NCI-H2227 (cell line): ENCODE measurements around the gene SYAP1.
A peak's percentile ranks its signal among the peaks of the same experiment; 100 is the strongest.
"Not testable (repeated sequence)": the region's sequence is repeated elsewhere in the genome, so short reads cannot be mapped to it uniquely, and the experiment has no call there.

ENCODE experiments used
- DNase-seq: peaks from one replicate; lab custom pipeline; 2025; ENCODE audit not compliant: unreplicated experiment; lab: John Stamatoyannopoulos, UW

The SYAP1 gene

DNA sequence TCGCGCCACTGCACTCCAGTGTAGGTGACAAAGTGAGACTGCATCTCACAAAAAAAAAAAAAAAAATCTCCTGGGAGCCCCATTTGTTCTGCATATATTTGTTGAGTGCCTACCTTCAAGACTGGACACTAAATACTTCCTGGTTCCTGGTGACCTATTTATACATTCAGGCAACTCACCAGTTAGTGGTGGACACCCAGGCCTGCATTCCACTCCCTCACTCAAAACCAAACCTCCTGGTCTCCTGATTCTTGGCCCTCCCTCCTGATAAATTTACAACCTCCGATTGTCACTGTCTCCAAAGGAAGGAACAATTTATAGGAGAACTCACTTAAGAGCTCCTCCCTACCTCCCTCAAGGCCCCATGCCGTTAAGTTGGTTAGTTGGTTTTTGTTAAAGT lies 3.1 kb downstream of the SYAP1 start:
- DNase-seq = no peak

DNA sequence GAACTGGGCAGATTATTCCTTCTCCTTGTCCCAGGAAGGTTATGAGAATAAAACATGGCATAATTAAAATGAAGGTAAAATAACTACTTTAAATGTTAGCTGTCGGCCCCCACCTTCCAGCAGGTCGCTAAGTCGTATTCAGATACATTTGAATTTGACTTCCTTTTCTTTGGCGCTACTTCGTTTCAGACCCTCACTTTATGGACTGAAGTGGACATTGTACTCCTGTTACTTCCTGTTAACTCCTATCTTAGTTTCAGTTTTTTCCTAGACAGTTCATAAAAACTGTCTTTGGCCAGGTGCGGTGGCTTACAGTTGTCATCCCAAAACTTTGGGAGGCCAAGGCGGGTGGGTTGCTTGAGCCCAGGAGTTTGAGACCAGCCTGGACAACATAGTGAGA lies 5.7 kb downstream of the SYAP1 start:
- DNase-seq = no peak

DNA sequence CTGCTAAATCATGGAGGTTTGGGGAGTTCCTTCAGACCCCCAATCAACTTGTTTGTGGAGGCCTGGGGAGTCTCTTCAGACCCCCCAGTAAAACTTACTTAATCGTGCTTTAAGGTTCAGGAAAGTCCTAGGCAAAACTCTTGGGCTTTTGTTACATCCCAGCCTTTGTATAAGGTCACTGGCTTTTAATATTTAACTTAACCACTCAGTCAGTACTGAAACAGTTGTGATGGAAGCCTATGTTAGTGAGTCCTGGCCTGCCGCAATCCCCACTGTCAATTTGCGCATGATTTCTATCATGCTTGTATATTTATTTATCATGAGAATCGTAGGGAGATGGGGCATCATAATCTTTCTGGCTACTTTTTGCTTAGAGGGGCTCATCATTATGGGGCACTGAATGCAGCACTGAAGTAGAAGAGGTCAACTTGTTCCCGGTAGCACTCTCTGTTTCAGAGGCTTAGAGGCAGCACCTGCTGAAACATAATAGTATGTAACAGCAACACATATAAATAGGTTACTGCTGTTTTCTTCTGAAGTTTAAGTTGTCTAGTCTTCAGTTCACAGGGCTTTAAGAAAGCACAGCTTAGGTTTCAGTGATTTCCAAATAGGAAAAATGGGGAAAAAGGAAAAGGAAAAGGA lies 7.1 kb downstream of the SYAP1 start:
- not testable (repeated sequence) for DNase-seq

DNA sequence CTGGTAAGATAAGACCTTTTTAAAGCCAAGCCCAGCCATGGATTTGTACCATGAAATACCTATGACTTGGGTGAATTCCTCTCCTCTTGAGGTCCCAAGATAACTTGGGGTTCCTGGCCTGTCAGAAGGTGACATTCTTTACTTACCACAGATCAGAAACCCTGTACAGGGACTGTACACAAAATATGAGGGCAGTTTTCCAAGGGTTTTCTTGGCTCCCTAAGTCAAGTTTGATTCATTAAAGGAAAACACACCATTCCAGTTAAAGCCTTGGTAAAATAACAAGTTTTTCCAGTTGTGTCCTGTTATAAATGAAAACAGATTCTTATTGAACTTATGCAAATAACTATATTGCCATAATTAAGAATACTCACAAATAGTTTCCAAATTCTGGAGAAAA lies 8.2 kb downstream of the SYAP1 start:
- no peak for DNase-seq

DNA sequence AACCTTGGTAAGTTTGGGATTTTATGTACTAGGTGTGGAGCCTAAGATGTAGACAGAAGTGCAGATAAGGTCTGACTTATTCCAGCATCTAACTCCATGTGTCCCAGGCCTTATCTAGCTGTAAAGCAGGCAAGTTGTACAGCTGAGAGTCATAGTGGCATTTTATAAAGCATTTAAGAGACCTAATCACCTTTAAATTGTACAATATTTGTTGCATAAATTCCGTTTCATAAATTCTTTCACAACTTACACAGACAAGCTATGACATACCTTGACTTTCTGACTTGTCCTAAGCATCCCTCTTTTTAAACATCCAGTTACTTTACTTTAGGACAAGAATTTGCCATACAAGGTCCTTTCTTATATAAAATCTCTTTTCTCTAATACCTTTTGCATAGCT lies 11.0 kb downstream of the SYAP1 start:
- DNase-seq = no peak

DNA sequence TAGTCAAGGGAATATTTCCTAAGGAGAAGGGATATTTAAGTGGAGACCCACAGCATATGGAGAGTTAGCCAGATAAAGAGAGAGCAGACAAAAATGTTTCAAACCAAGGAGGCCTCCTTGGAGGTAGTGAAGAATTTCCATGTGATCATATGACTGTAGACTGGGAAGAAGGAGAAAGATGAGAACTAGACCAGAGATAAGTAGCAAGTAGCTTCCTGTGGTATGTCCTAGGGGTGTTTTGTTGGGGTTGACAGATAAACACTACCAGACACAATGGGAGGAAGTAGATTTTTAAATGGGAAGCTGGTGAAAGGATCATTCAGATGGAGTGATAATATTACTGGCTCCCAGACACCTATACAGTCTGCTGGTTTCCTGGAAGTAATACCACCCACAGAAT lies 13.6 kb downstream of the SYAP1 start:
- no peak for DNase-seq

DNA sequence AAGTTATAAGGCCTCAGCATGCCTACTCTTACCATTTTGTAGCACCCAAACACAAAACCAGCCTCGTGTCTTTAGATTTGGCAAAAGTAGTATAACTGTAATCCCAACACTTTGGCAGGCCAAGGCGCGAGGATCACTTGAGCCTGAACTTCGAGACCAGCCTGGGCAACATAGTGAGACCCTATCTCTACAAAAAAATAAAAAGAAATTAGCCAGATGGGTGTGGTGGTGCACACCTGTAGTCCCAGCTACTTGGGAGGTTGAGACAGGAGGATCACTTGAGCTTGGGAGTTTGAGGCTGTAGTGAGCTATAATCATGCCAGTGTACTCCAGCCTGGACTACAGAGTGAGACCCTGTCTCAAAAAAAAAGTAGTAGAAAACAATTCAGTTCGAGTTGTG lies 17.6 kb downstream of the SYAP1 start:
- DNase-seq = no peak

DNA sequence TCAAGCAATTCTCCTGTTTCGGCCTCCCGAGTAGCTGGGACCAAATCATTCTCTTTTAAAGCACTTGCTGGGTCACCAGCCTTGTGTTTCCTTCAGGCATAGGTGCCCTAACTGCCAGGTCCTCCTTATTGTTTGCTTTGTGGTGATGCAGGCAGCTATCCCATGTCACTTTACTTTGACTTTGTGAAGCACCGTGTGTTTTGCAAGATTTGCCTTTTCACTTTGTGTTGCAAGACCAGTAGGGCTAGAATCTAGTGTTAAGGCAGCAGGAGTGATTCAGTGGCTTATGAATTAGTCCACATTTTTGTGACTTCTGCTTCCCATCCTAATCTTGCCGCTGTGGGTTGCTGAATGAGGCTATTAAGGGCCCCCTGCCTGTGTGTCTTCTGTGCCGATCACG lies 20.2 kb downstream of the SYAP1 start:
- DNase-seq = peak; percentile 42

DNA sequence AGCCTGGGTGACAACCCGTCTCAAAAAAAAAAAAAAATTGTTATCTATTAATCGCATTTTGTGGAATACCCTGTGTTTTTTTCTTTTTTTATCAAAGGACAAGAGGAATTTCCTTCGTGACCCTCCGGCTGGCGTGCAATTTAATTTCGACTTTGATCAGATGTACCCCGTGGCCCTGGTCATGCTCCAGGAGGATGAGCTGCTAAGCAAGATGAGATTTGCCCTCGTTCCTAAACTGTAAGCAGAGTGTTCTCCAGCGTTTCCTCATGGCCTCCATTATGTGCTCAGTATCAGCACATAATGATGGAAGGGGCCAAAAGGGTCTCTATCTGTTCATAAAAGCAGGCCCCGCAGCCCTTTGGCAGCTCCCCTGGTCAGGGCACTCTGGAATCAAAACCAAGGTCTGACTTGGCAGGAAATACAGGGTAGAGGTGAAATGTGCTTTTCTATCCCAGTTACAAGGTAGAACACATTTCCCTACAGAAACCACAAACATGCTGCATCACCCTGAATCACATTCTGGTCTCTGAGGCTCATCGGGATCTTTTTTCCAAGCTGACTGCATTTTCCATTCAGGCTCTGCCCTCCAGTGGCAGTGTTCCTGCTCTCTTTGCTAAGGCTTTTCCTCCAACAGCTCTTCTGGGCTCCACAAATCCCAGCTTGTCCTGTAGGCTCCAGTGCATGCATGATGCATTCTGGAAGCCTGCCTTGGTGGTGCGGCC lies 24.4 kb downstream of the SYAP1 start:
- DNase-seq = no peak

DNA sequence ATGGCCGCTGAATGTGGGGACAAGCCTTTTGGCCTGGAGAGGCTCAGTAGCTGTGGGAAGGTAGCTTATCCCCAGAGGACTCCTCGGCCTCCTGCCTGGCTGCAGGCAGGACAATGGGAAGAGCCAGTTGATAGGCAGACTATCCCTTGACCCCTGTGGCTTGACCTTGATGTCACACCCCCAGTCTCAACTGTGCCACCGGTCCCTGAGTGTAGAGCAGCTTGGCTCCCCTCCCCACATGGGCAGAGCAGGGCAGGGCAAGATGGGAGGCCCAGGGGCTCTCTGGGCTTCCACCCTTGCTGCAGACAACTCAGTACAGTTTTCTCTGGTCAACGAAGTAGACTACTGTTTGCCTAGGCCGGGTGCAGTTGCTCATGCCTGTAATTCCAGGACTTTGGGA lies 25.7 kb downstream of the SYAP1 start:
- no peak for DNase-seq

DNA sequence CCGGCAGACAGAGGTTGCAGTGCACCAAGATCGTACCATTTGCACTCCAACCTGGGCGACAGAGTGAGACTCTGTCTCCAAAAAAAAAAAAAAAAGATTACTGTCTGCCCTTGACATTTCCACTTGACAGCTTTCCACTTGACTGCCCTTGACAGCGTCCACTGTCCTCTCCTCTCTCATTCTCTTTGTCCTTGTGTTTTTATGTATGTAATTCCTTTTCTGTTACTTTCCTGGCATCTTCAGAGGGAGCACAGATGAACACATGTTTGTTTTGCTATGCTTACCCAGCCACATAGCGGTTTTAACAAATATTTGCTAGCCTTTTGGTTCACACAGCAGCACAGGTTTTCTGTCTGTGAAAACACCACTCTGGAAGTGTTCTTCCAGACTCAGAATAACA lies 26.2 kb downstream of the SYAP1 start:
- peak; percentile 43 for DNase-seq

DNA sequence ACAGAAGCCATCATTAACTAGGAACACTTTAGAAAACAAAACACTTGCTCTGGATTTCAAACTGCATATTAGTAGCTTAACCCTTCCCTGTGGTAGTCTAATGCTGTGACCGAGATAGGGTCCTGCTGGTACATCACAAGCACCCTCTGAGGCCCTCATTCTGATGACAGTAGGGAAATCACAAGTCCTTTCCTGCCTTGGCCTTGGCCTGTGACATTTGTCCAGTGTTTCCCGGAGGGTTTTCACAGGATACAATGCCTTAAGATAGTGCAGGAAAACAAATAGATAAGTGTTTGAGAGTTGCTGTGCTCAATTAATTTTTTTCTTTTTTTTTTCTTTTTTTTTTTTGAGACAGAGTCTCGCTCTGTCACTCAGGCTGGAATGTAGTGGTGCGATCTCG lies 29.0 kb downstream of the SYAP1 start:
- DNase-seq = no peak

DNA sequence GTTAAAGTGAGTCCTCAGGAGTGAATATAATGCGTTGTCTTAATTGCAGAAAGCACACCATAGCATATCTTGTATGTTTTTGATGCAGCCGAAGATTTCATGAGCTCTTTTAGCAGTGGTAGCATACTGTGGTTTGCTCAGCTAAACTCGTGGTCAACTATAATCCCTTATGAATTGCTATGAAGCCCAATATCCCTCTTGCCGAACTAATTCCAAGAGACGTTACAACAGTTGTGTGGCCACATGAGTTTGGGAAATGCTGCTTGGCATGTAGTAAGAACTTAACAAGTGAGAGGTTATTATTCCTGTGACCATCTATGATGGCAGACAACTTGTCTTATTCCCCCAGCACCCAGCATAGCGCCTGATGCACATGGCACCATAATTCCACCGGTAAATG lies 30.7 kb downstream of the SYAP1 start:
- no peak for DNase-seq

DNA sequence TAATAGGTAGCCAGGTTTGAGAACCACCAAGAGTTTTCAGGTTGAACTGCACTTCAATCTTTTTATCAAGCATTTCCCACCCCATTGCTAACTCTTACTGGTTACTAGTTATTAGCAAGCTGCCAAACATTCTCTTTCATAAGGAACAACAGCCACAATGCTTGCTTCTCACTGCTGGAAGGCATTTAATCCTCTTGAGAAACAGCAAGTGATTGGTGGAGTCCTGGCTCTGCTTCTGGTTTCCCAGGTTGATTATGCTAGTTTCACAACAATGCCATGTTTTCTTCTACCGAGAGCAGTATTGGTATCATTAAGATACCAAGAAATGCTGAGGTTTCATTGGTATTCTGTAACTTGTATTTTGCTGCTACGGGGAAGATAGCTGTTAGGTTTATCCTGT lies 34.6 kb downstream of the SYAP1 start:
- DNase-seq = no peak

DNA sequence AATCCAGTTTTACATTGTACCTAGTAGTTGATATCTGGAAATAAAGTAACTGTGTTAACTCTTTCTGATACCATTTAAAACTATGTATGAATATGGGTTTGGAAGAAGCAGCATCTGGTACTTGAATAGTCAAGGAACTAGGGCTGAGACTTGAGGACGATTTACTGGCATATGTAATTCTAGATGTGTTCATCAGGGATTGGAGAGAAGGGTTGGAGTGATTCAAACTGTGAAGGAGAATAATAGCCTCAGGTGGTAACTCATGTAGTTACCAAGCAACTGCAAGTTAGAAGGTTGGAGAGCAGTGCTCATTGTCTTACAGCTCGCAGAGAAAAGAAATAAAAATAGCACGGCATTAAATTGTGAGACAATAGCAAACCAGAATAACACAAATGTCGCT lies 37.3 kb downstream of the SYAP1 start:
- peak; percentile 14 for DNase-seq

DNA sequence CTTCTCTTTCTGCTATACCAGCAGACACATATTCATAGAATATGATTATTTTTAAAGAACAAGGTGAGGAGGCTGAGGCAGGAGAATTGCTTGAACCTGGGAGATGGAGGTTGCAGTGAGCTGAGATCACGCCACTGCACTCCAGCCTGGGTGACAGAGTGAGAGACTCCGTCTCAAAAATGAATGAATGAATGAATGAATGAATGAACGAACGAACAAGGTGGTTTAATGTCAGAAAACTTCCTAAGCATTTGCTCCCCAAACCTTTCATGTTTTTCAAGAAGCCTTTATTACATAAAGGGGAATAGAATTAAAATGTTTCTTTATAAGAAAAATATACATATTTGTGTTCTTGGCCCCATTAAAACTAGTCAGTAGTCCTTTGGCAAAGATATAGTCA lies 42.1 kb downstream of the SYAP1 start:
- DNase-seq = not testable (repeated sequence)

DNA sequence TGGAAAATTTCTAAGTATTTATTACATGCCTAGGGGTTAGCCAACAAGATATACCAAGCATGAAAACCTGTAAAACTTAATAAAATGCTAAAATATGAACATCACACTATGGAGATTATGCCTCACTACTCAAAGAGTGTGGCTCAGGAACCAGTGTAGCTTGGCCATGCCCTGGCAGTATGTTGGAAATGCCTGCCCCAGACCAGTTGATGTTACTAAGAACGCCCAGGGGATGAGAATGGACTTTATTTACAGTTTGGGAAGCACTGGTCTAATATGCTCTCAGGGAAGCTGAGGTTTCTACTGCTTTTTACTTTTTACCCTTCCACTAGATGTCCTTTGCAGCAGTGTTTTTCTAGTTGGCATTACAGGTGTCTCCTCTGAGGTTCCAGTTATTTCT lies 43.2 kb downstream of the SYAP1 start:
- DNase-seq = no peak

DNA sequence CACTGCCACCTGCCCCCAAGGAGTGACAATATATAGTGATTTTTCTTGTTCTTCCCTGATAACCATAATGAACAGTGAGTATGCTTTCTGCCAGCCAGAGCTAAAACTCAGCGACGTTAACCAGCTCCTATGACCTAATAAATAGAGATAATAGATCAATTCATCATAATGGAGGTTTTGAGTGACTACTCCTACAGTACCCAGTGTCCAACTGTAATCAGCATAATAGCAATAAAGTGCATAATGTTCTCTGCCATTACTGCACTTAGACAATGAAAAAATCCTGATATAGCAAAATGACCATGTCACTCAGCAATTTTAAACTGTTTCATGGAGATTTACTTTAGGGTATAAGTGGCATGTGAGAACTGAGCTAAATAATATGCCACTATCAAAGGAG lies 46.2 kb downstream of the SYAP1 start:
- DNase-seq = peak; percentile 77

DNA sequence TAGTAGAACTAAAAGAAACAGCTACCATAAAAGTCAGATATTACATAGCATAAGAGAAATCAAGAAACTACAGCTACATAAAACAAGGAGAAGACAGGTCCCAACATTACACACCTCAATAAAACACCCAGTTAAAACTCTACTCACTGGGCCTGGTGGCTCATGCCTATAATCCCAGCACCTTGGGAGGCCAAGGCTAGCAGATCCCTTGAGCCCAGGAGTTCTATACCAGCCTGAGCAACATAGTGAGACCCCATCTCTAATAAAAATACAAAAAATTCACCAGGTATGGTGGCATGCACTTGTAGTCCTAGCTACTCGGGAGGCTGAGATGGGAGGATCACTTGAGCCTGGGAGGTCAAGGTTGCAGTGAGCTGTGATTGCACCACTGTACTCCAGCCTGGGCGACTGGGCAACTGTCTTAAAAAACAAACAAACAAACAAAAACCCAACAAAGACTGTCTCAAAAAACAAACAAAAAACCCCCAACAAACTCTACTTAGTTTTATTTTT lies 51.6 kb downstream of the SYAP1 start:
- DNase-seq = no peak

DNA sequence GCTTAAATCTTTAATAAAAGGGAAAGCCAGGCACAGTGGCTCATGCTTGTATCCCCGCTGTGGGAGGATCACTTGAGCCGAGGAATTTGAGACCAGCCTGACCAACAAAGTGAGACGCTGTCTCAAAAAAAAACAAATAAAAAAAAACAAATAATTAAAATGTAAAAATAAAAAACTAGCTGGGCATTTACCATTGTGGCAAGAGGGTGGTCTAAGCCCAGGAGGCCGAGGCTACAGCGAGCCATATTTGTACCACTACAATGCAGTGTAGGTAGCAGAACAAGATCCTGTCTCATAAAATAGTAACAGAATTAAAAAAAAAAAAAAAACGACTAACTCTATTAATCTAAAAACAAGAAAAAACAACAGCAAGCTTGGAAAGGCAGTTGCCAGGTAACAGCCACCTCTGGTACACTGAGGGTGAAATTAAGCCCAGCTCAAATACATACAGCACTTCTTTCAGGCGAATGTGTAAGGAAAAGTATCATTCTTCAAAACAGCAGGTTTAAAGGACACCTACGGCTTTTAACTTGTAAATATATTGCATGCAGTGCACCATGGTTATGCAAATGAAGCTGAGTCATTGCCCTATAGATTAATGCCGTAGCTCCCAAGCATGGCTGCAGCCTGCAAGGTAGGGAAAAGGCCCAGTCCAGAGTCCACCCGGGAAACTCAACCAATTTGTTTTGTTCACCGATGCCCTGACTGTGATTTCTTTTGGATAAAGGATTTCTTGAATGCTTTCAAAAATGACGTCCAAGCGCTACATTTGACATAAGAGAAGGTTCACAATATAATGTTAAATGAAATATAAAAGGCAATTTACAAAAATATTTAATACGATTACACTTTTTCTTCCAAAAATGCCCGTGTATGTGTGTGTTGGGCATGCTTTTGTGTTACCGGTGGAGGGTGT lies 52.3 kb downstream of the SYAP1 start:
- DNase-seq = peak; percentile 78

DNA sequence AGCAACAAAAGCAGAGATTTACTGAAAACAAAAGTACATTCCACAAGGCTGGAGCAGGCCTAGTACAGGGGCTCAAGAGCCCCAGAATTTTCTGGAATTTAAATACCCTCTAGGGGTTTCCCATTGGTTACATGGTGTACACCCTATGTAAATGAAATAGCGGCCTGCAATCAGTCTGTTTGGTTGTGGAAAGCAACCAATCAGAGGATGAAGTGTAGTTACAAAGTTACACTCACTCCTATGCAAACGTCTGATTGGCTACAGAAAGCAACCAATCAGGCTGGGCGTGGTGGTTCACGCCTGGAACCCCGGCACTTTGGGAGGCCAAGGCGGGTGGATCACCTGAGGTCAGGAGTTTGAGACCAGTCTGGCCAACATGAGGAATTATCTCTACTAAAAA lies 53.0 kb downstream of the SYAP1 start:
- no peak for DNase-seq

DNA sequence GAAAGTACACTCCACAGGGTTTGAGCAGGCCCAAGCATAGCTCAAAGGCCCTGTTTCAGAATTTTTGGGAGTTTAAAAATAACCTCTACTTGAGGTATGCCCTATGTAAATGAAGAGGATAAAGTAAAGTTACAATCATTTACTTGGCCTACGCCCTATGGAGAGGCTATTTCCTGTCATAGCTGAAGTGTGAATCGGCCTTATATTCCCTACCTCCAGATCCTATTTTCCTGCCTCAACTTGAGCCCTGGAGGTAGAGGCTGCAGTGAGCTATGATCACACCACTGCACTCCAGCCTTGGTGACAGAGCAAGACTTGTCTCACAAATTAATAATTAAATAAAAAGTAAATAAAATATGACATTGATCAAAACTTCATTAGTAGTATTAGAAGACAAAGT lies 55.3 kb downstream of the SYAP1 start:
- no peak for DNase-seq
